ENCODE results near the gene COMMD10. TPM values are rescaled to one million over a fixed set of nuclear protein-coding genes. Genes with fewer than 3 reads are reported as not detected.

The COMMD10 gene
- total RNA-seq, 2 experiments from 2014 or later, result 26.0 to 27.6 TPM

- ChIA-PET POLR2A (no interaction called here), CTCF (no interaction called here)
- H3K4me1 ChIP-seq (ENCODE audit: insufficient read depth, low read length), result no peaks in the 10 kb centered on the region
- no peak overlapping the region for H3K27ac ChIP-seq (ENCODE audit: low read depth in 1 of 2, low read length in 2 of 2)
- no peak for TF ChIP-seq CTCF (IDR thresholded peaks at IDR 0.05)
- H3K36me3 ChIP-seq (ENCODE audit: insufficient read depth, low read length), result peaks cover 18% of the 10 kb centered on the region
- no peak overlapping the region for H3K4me3 ChIP-seq (ENCODE audit: low read length)
- Mint-ChIP-seq H3K9me3 (peaks cover 17% of the 10 kb centered on the region), H3K4me3 (no peak overlapping the region), H3K36me3 (ENCODE audit: low read depth) (peaks cover 80% of the 10 kb centered on the region), H3K27me3 (no peaks in the 10 kb centered on the region), H3K4me1 (ENCODE audit: low read depth) (no peaks in the 10 kb centered on the region), H3K27ac (no peak overlapping the region)
- ATAC-seq (ENCODE audit: poor library complexity) (no peak), DNase-seq (no peak)
- intact Hi-C loops (cut with DNase I, micrococcal nuclease), result loop anchor here (2.0 to 5.0 kb wide), 2 partner anchors 44 to 45 kb away; no protein-coding TSS in a partner anchor
- no peaks in the 10 kb centered on the region for H3K27me3 ChIP-seq (ENCODE audit: control insufficient read depth in 1 of 2, insufficient read depth in 2 of 2, low read length in 2 of 2)
- H3K9me3 ChIP-seq (ENCODE audit: control insufficient read depth in 1 of 2, insufficient read depth in 1 of 2, low read length in 2 of 2), result peaks cover 11 to 20% of the 10 kb centered on the region in 2 experiments
Observed at GRCh38 chr5:116292321-116292720, 207.5 kb downstream of the COMMD10 start.

GRCh38 chr5:116296335-116297072 is 211.7 kb downstream of the COMMD10 start:
- H3K4me1 ChIP-seq (ENCODE audit: insufficient read depth, low read length), result no peaks in the 10 kb centered on the region
- ATAC-seq (ENCODE audit: poor library complexity) (no peak), DNase-seq (no peak)
- H3K9me3 ChIP-seq (ENCODE audit: control insufficient read depth in 1 of 2, insufficient read depth in 1 of 2, low read length in 2 of 2), result peaks cover 7 to 18% of the 10 kb centered on the region in 2 experiments
- no peaks in the 10 kb centered on the region for H3K27me3 ChIP-seq (ENCODE audit: control insufficient read depth in 1 of 2, insufficient read depth in 2 of 2, low read length in 2 of 2)
- H3K4me1 Mint-ChIP-seq (ENCODE audit: low read depth), result no peaks in the 10 kb centered on the region
- no peak overlapping the region for H3K4me3 ChIP-seq (ENCODE audit: low read length)
- ChIA-PET POLR2A (no interaction called here), CTCF (interaction anchor here (1.0 kb wide), 1 partner anchor 15 kb away, joined by 3 read pairs; no protein-coding TSS in a partner anchor)
- intact Hi-C loops (cut with DNase I, micrococcal nuclease), result no loop called here
- H3K27me3 Mint-ChIP-seq, result no peaks in the 10 kb centered on the region
- H3K9me3 Mint-ChIP-seq, result peaks cover 11% of the 10 kb centered on the region
- peaks cover 96% of the 10 kb centered on the region for H3K36me3 Mint-ChIP-seq (ENCODE audit: low read depth)
- TF ChIP-seq CTCF (IDR thresholded peaks at IDR 0.05), result no peak
- H3K4me3 Mint-ChIP-seq, result no peak overlapping the region
- H3K27ac Mint-ChIP-seq, result no peak overlapping the region
- H3K27ac ChIP-seq (ENCODE audit: low read depth in 1 of 2, low read length in 2 of 2), result no peak overlapping the region
- peaks cover 36% of the 10 kb centered on the region for H3K36me3 ChIP-seq (ENCODE audit: insufficient read depth, low read length)

- H3K36me3 Mint-ChIP-seq (ENCODE audit: low read depth), result peaks cover 95% of the 10 kb centered on the region
- no peaks in the 10 kb centered on the region for H3K27me3 Mint-ChIP-seq
- intact Hi-C loops (cut with DNase I, micrococcal nuclease), result no loop called here
Observed at GRCh38 chr5:116297296-116297814, 212.5 kb downstream of the COMMD10 start.

More at GRCh38 chr5:116297296-116297814, 212.5 kb downstream of the COMMD10 start:
- peaks cover 7 to 18% of the 10 kb centered on the region in 2 experiments for H3K9me3 ChIP-seq (ENCODE audit: control insufficient read depth in 1 of 2, insufficient read depth in 1 of 2, low read length in 2 of 2)
- POLR2A ChIA-PET, result no interaction called here
- ATAC-seq (ENCODE audit: poor library complexity) (no peak), DNase-seq (no peak)
- H3K4me1 ChIP-seq (ENCODE audit: insufficient read depth, low read length), result no peaks in the 10 kb centered on the region
- CTCF ChIA-PET, result interaction anchor here (1.0 kb wide), 1 partner anchor 14 kb away, joined by 3 read pairs; no protein-coding TSS in a partner anchor
- H3K27ac ChIP-seq (ENCODE audit: low read depth in 1 of 2, low read length in 2 of 2), result no peak overlapping the region
- no peak for TF ChIP-seq CTCF (IDR thresholded peaks at IDR 0.05)
- no peaks in the 10 kb centered on the region for H3K27me3 ChIP-seq (ENCODE audit: control insufficient read depth in 1 of 2, insufficient read depth in 2 of 2, low read length in 2 of 2)
- peaks cover 11% of the 10 kb centered on the region for H3K9me3 Mint-ChIP-seq
- H3K4me3 ChIP-seq (ENCODE audit: low read length), result no peak overlapping the region
- no peaks in the 10 kb centered on the region for H3K4me1 Mint-ChIP-seq (ENCODE audit: low read depth)
- H3K27ac Mint-ChIP-seq, result no peak overlapping the region
- H3K36me3 ChIP-seq (ENCODE audit: insufficient read depth, low read length), result peaks cover 38% of the 10 kb centered on the region
- no peak overlapping the region for H3K4me3 Mint-ChIP-seq

Measured in CD4-positive, alpha-beta T cell (primary cell).